Activated CD4-positive, alpha-beta memory T cell treated with anti-CD3 and anti-CD28 coated beads, Interleukin-2, amount 10 ng/mL, durations not matched to agents 7 days and 5 days (primary cell): Measurements from ENCODE around the gene HIPK3. TPM values are rescaled to one million over a fixed set of nuclear protein-coding genes. Genes with fewer than 3 reads are reported as not detected.

Experiments used
- CTCF ChIA-PET: fragments of 350-600 bp; sonication (Branson Sonifier 250); formaldehyde crosslinking; loops from one replicate; lab custom pipeline; 2021; ENCODE audit warnings: antibody characterized with exemption, inconsistent platforms; lab: Charles Lee
- POLR2A ChIA-PET: fragments of 350-600 bp; sonication (Branson Sonifier 250); formaldehyde crosslinking; loops from one replicate; lab custom pipeline; 2021; ENCODE audit warnings: antibody characterized with exemption; lab: Charles Lee
- DNase-seq: peaks from one replicate; pipeline ENCODE4 v3.0.0-alpha.2; 2020
- H3K27ac Mint-ChIP-seq: one replicate; pipeline ENCODE4 v1.8.0; 2021; ENCODE audit warnings: mild to moderate bottlenecking, mixed read lengths
- H3K27me3 Mint-ChIP-seq: one replicate; pipeline ENCODE4 v1.8.0; 2021; ENCODE audit warnings: mixed read lengths
- H3K36me3 Mint-ChIP-seq: one replicate; pipeline ENCODE4 v1.8.0; 2021; ENCODE audit warnings: low read depth, mixed read lengths
- H3K4me1 Mint-ChIP-seq: one replicate; pipeline ENCODE4 v1.8.0; 2021; ENCODE audit warnings: mixed read lengths
- H3K4me3 Mint-ChIP-seq: one replicate; pipeline ENCODE4 v1.8.0; 2021; ENCODE audit warnings: mild to moderate bottlenecking, mixed read lengths
- H3K9me3 Mint-ChIP-seq: one replicate; pipeline ENCODE4 v1.8.0; 2021; ENCODE audit warnings: mixed read lengths
- total RNA-seq, 2 experiments: library from RNA; stranded (reverse); gene quantifications; one replicate each; pipeline ENCODE4 v1.2.3, GENCODE V29; 2021

HIPK3 gene
- total RNA-seq, 2 experiments from 2014 or later, result 44.3 to 45.2 TPM

- Mint-ChIP-seq H3K9me3 (no peaks in the 10 kb centered on the region), H3K4me1 (no peaks in the 10 kb centered on the region), H3K4me3 (no peak overlapping the region), H3K27me3 (peaks cover 11% of the 10 kb centered on the region), H3K27ac (no peak overlapping the region), H3K36me3 (no peaks in the 10 kb centered on the region)
- CTCF ChIA-PET, result no interaction called here
- POLR2A ChIA-PET, result no interaction called here
- no peak for DNase-seq
Measured at GRCh38 chr11:33396361-33396760, 139.2 kb downstream of the HIPK3 start.

- Mint-ChIP-seq H3K36me3 (no peaks in the 10 kb centered on the region), H3K4me3 (no peak overlapping the region), H3K9me3 (no peaks in the 10 kb centered on the region), H3K27ac (no peak overlapping the region), H3K4me1 (no peaks in the 10 kb centered on the region), H3K27me3 (peaks cover 16% of the 10 kb centered on the region)
- ChIA-PET CTCF (no interaction called here), POLR2A (no interaction called here)
- DNase-seq, result no peak
Measured at GRCh38 chr11:33399421-33399820, 142.2 kb downstream of the HIPK3 start.

GRCh38 chr11:33402066-33402465, 144.9 kb downstream of the HIPK3 start:
- Mint-ChIP-seq H3K36me3 (no peaks in the 10 kb centered on the region), H3K9me3 (no peaks in the 10 kb centered on the region)

GRCh38 chr11:33403344-33403743, 146.2 kb downstream of the HIPK3 start:
- ChIA-PET POLR2A (no interaction called here), CTCF (no interaction called here)
- Mint-ChIP-seq H3K4me3 (no peak overlapping the region), H3K27ac (no peak overlapping the region), H3K27me3 (peaks cover 8% of the 10 kb centered on the region), H3K9me3 (no peaks in the 10 kb centered on the region), H3K36me3 (no peaks in the 10 kb centered on the region), H3K4me1 (no peaks in the 10 kb centered on the region)
- no peak for DNase-seq

More at GRCh38 chr11:33402066-33402465, 144.9 kb downstream of the HIPK3 start:
- H3K4me3 Mint-ChIP-seq, result no peak overlapping the region
- ChIA-PET CTCF (no interaction called here), POLR2A (no interaction called here)
- no peaks in the 10 kb centered on the region for H3K4me1 Mint-ChIP-seq
- peaks cover 8% of the 10 kb centered on the region for H3K27me3 Mint-ChIP-seq
- H3K27ac Mint-ChIP-seq, result no peak overlapping the region
- no peak for DNase-seq

- POLR2A ChIA-PET, result no interaction called here
- CTCF ChIA-PET, result no interaction called here
- H3K27me3 Mint-ChIP-seq, result peaks cover 15% of the 10 kb centered on the region
- no peak overlapping the region for H3K4me3 Mint-ChIP-seq
- no peak overlapping the region for H3K27ac Mint-ChIP-seq
- no peak for DNase-seq
- no peaks in the 10 kb centered on the region for H3K36me3 Mint-ChIP-seq
- no peaks in the 10 kb centered on the region for H3K9me3 Mint-ChIP-seq
- no peaks in the 10 kb centered on the region for H3K4me1 Mint-ChIP-seq
Measured at GRCh38 chr11:33405834-33406602, 148.8 kb downstream of the HIPK3 start.

Other genes with a start within 250 kb of the HIPK3 start
- gene DEPDC7, start 241.5 kb upstream of the HIPK3 start, total RNA-seq, result 1 to 10 TPM; 1.1 TPM
- gene TCP11L1, start 217.8 kb upstream of the HIPK3 start, total RNA-seq, result 10 to 100 TPM; 17.6 to 19.0 TPM
- gene CSTF3, start 95.9 kb upstream of the HIPK3 start, total RNA-seq, result 10 to 100 TPM; 26.5 to 30.2 TPM
- under 1 TPM in 1 of 2 experiments, not detected in 1; 0.03 TPM for gene KIAA1549L, start 118.7 kb downstream of the HIPK3 start, total RNA-seq